MM.1S (cell line): ENCODE data around the gene OR10G7.
"Not testable (repeated sequence)": the region's sequence is repeated elsewhere in the genome, so short reads cannot be mapped to it uniquely, and the experiment has no call there.

ENCODE experiments used
- DNase-seq: peaks from one replicate; pipeline ENCODE4 v3.0.0-alpha.2; 2015
- H2AFZ ChIP-seq: fragments of 300-600 bp; sonication (generic); 2 replicates; pipeline ENCODE4 v1.6.0; 2016; ENCODE audit warnings: antibody characterized with exemption, low read length
- H3F3A ChIP-seq: fragments of 300-600 bp; sonication (generic); 2 replicates; pipeline ENCODE4 v1.6.1; 2016; ENCODE audit warnings: mild to moderate bottlenecking, antibody characterized with exemption, low read length, moderate library complexity, mixed read lengths; ENCODE audit not compliant: insufficient read depth
- H3K27ac ChIP-seq: fragments of 300-600 bp; sonication (generic); 2 replicates; pipeline ENCODE4 v1.5.1; 2016; ENCODE audit warnings: mild to moderate bottlenecking, low read length
- H3K27me3 ChIP-seq: fragments of 300-600 bp; sonication (generic); replicated peaks from 2 replicates; pipeline ENCODE4 v1.6.0; 2016; ENCODE audit warnings: low read length; ENCODE audit not compliant: insufficient read depth
- H3K36me3 ChIP-seq: fragments of 300-600 bp; sonication (generic); replicated peaks from 2 replicates; pipeline ENCODE4 v1.6.1; 2016; ENCODE audit warnings: mild to moderate bottlenecking, low read length, mixed read lengths; ENCODE audit not compliant: insufficient read depth
- H3K4me1 ChIP-seq: fragments of 300-600 bp; sonication (generic); 2 replicates; pipeline ENCODE4 v1.6.1; 2016; ENCODE audit warnings: low read length, mixed read lengths
- H3K4me2 ChIP-seq: fragments of 300-600 bp; sonication (generic); 2 replicates; pipeline ENCODE4 v1.6.0; 2016; ENCODE audit warnings: low read depth, low read length
- H3K4me3 ChIP-seq: fragments of 300-600 bp; sonication (generic); 2 replicates; pipeline ENCODE4 v1.5.1; 2016; ENCODE audit warnings: low read length, mixed read lengths
- H3K79me2 ChIP-seq: fragments of 300-600 bp; sonication (generic); 2 replicates; pipeline ENCODE4 v1.6.1; 2016; ENCODE audit warnings: mixed run types, low read length, mixed read lengths
- H3K9ac ChIP-seq: fragments of 300-600 bp; sonication (generic); 2 replicates; pipeline ENCODE4 v1.6.1; 2016; ENCODE audit warnings: low read length, mixed read lengths
- H3K9me2 ChIP-seq: fragments of 300-600 bp; sonication (generic); replicated peaks from 2 replicates; pipeline ENCODE4 v1.6.1; 2016; ENCODE audit warnings: mild to moderate bottlenecking, low read length, mixed read lengths; ENCODE audit not compliant: insufficient read depth
- H3K9me3 ChIP-seq: fragments of 300-600 bp; sonication (generic); replicated peaks from 2 replicates; pipeline ENCODE4 v1.6.1; 2016; ENCODE audit warnings: mild to moderate bottlenecking, low read length, mixed read lengths; ENCODE audit not compliant: insufficient read depth
- H4K20me1 ChIP-seq: fragments of 300-600 bp; sonication (generic); 2 replicates; pipeline ENCODE4 v1.6.1; 2016; ENCODE audit warnings: mild to moderate bottlenecking, low read length, moderate library complexity, mixed read lengths; ENCODE audit not compliant: insufficient read depth
- EZH2 ChIP-seq: fragments of 300-600 bp; sonication (generic); optimal IDR thresholded peaks from 2 replicates; pipeline ENCODE3; 2017; ENCODE audit warnings: low read depth, mild to moderate bottlenecking, antibody characterized with exemption, low read length, mixed read lengths
- EZH2phosphoT487 ChIP-seq: fragments of 300-600 bp; sonication (generic); IDR thresholded peaks from 2 replicates; pipeline ENCODE4 v1.6.1; 2018; ENCODE audit warnings: antibody characterized with exemption, low read length
- TF ChIP-seq, protein P1 (sequence below): fragments of 300-600 bp; sonication (generic); IDR thresholded peaks from 2 replicates; pipeline ENCODE4 v1.5.1; 2016; ENCODE audit warnings: antibody characterized with exemption, low read length, mixed read lengths

Gene OR10G7

DNA sequence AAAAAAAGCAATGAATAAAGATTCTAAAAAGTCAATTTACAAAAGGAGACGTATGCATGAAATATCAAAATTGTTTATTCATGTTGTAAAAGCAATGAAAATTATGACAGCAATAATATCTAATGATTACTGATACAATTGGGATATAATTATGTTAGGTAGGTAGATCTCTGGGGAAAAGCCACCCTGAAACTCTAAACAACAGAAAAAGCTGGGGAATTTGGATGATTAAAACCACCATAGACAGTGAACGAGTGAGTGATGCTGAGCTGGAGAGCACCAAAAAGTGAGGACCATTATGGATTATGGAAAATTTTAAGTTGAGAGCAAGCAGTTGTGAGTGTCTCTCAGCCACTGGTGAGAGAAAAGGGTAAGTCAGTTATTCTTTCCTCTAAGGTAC, 14.6 kb downstream of the OR10G7 start, which contains the start of gene OR10G8:
Gene OR10G8, plus strand, starts transcription at position 301 of the 400 bp plus-strand sequence. CDS start 2,825 bp downstream, outside the sequence.
- Histone ChIP-seq H3K4me2 (no peak within 1 kb of the TSS), H3K9me2 (no peaks in the 10 kb centered on the region)
- no peak for DNase-seq

DNA sequence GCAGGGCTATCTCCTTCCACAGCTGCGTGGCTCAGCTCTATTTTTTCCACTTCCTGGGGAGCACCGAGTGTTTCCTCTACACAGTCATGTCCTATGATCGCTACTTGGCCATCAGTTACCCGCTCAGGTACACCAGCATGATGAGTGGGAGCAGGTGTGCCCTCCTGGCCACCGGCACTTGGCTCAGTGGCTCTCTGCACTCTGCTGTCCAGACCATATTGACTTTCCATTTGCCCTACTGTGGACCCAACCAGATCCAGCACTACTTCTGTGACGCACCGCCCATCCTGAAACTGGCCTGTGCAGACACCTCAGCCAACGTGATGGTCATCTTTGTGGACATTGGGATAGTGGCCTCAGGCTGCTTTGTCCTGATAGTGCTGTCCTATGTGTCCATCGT, 25.3 kb downstream of the OR10G7 start:
- H3K4me2 ChIP-seq, H3K27ac ChIP-seq, H3F3A ChIP-seq, H3K36me3 ChIP-seq, H3K9ac ChIP-seq, H4K20me1 ChIP-seq, H3K9me2 ChIP-seq, H3K79me2 ChIP-seq, H3K9me3 ChIP-seq, H3K4me1 ChIP-seq, H3K27me3 ChIP-seq, H3K4me3 ChIP-seq, DNase-seq, H2AFZ ChIP-seq: not testable (repeated sequence)

More for the DNA sequence above, 14.6 kb downstream of the OR10G7 start, which contains the start of gene OR10G8:
- Histone ChIP-seq H3K27me3 (no peaks in the 10 kb centered on the region), H2AFZ (no peak within 1 kb of the TSS), H3K36me3 (no peaks in the 10 kb centered on the region), H3K27ac (no peak within 1 kb of the TSS), H3K4me3 (no peak within 1 kb of the TSS), H4K20me1 (no peaks in the 10 kb centered on the region), H3K9me3 (no peaks in the 10 kb centered on the region), H3K4me1 (no peaks in the 10 kb centered on the region), H3K79me2 (no peaks in the 10 kb centered on the region), H3K9ac (no peak within 1 kb of the TSS), H3F3A (no peaks in the 10 kb centered on the region)
- TF ChIP-seq EZH2 (no peak), EZH2phosphoT487 (no peak)
- TF ChIP-seq, protein P1, sequence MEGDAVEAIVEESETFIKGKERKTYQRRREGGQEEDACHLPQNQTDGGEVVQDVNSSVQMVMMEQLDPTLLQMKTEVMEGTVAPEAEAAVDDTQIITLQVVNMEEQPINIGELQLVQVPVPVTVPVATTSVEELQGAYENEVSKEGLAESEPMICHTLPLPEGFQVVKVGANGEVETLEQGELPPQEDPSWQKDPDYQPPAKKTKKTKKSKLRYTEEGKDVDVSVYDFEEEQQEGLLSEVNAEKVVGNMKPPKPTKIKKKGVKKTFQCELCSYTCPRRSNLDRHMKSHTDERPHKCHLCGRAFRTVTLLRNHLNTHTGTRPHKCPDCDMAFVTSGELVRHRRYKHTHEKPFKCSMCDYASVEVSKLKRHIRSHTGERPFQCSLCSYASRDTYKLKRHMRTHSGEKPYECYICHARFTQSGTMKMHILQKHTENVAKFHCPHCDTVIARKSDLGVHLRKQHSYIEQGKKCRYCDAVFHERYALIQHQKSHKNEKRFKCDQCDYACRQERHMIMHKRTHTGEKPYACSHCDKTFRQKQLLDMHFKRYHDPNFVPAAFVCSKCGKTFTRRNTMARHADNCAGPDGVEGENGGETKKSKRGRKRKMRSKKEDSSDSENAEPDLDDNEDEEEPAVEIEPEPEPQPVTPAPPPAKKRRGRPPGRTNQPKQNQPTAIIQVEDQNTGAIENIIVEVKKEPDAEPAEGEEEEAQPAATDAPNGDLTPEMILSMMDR, result no peak

DNA sequence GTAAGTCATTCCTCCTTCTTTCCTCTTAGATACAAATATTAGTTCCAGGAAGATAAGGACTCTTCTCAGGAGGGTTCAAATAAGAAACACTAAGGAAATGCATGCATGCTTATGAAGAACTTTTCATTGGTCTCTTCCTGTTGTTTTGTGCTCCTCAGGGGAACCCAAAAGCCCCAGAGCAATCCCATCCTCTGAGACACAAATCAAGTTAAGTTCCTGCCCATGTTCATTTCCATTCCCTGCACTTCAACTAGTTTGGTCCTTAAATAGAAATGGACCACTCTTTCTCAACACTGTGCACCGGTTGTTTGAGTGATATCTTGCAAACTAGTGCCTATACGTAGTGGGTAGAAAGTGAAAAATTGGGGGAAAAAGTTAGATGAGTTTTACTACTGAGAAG, 28.4 kb downstream of the OR10G7 start, which contains the start of gene OR10G4:
Gene OR10G4, plus strand, starts transcription at position 301 of the 400 bp plus-strand sequence. CDS start 2,578 bp downstream, outside the sequence.
- Histone ChIP-seq H3K9ac (no peak within 1 kb of the TSS), H3K79me2 (no peaks in the 10 kb centered on the region), H3K9me3 (no peaks in the 10 kb centered on the region), H3F3A (no peaks in the 10 kb centered on the region), H3K27ac (no peak within 1 kb of the TSS), H3K9me2 (no peaks in the 10 kb centered on the region), H3K27me3 (no peaks in the 10 kb centered on the region), H3K36me3 (no peaks in the 10 kb centered on the region), H2AFZ (no peak within 1 kb of the TSS), H4K20me1 (no peaks in the 10 kb centered on the region), H3K4me1 (no peaks in the 10 kb centered on the region), H3K4me2 (no peak within 1 kb of the TSS), H3K4me3 (no peak within 1 kb of the TSS)
- TF ChIP-seq, protein P1, result no peak
- no peak for TF ChIP-seq EZH2phosphoT487
- no peak for TF ChIP-seq EZH2
- no peak for DNase-seq

DNA sequence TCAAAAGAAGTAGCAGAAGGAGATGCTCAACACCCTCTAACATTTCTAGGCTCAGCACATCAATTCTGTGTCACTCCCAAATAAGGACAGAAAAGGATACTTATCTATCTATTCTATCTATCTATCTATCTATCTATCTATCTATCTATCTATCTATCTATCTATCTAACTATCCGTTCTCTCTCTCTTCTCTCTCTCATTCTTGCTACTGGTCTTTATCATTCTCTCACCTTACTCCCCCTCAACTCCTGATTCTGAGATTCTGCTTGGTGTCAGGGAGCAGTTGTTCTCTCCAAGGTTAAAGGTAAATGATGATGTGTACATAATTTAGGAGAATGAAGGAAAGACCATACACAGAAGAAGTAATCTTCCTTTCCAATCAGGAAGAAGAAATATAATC, 46.0 kb downstream of the OR10G7 start, which contains the start of gene OR10G6:
Gene OR10G6, minus strand, starts transcription at position 43 of the 400 bp plus-strand sequence. Its CDS starts 0 bp downstream, at position 43.
- Histone ChIP-seq H3K4me3 (no peak within 1 kb of the TSS), H3K9me3 (no peaks in the 10 kb centered on the region), H3K4me1 (no peaks in the 10 kb centered on the region), H3K9me2 (no peaks in the 10 kb centered on the region), H3K36me3 (no peaks in the 10 kb centered on the region), H4K20me1 (no peaks in the 10 kb centered on the region), H3K79me2 (no peaks in the 10 kb centered on the region), H3K27ac (no peak within 1 kb of the TSS), H2AFZ (no peak within 1 kb of the TSS), H3K9ac (no peak within 1 kb of the TSS), H3F3A (no peaks in the 10 kb centered on the region), H3K27me3 (no peaks in the 10 kb centered on the region), H3K4me2 (no peak within 1 kb of the TSS)
- no peak for DNase-seq
- TF ChIP-seq EZH2phosphoT487, result no peak
